Choroid plexus epithelial cell (primary cell): ENCODE measurements around the gene PRXL2B.

Experiments used
- DNase-seq: peaks from one replicate; pipeline ENCODE4 v3.0.0-alpha.2; 2010; ENCODE audit warnings: low read depth
- H3K4me3 ChIP-seq: 2 replicates; pipeline ENCODE4 v1.5.1; 2011; ENCODE audit warnings: low read depth, mild to moderate bottlenecking, control low read depth, low read length, moderate library complexity
- TF ChIP-seq, protein P1 (sequence below): conservative IDR thresholded peaks from 2 replicates; pipeline ENCODE4 v1.5.1; 2011; ENCODE audit warnings: low read depth, mild to moderate bottlenecking, control low read depth, inconsistent platforms, low read length, moderate library complexity

Gene PRXL2B, protein sequence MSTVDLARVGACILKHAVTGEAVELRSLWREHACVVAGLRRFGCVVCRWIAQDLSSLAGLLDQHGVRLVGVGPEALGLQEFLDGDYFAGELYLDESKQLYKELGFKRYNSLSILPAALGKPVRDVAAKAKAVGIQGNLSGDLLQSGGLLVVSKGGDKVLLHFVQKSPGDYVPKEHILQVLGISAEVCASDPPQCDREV

GRCh38 chr1:2586154-2587070, at the start of gene PRXL2B:
PRXL2B (plus strand) TSS chr1:2586777; CDS start chr1:2586886, 109 bp downstream.
- TF ChIP-seq, protein P1, sequence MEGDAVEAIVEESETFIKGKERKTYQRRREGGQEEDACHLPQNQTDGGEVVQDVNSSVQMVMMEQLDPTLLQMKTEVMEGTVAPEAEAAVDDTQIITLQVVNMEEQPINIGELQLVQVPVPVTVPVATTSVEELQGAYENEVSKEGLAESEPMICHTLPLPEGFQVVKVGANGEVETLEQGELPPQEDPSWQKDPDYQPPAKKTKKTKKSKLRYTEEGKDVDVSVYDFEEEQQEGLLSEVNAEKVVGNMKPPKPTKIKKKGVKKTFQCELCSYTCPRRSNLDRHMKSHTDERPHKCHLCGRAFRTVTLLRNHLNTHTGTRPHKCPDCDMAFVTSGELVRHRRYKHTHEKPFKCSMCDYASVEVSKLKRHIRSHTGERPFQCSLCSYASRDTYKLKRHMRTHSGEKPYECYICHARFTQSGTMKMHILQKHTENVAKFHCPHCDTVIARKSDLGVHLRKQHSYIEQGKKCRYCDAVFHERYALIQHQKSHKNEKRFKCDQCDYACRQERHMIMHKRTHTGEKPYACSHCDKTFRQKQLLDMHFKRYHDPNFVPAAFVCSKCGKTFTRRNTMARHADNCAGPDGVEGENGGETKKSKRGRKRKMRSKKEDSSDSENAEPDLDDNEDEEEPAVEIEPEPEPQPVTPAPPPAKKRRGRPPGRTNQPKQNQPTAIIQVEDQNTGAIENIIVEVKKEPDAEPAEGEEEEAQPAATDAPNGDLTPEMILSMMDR = no peak
- DNase-seq = peak; percentile 100
- H3K4me3 ChIP-seq = peak within 1 kb of the TSS; percentile 80

GRCh38 chr1:2537784-2538115, 48.8 kb upstream of the PRXL2B start:
- no peak overlapping the region for H3K4me3 ChIP-seq
- DNase-seq = no peak
- TF ChIP-seq, protein P1 = no peak

DNA sequence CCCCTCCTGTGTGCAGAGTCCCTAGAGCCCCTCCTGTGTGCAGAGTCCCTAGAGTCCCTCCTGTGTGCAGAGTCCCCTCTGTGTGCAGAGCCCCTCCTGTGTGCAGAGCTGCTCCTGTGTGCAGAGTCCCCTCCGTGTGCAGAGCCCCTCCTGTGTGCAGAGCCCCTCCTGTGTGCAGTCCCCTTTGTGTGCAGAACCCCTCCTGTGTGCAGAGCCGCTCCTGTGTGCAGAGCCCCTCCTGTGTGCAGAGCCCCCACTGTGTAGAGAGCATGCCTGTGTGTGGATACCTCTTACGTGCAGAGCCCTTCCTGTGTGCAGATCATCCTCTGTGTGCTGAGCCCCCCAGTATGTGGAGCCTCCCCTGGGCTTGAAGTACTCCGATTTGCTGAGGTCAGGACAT, 48.2 kb upstream of the PRXL2B start:
- H3K4me3 ChIP-seq = no peak overlapping the region
- TF ChIP-seq, protein P1 = no peak

DNA sequence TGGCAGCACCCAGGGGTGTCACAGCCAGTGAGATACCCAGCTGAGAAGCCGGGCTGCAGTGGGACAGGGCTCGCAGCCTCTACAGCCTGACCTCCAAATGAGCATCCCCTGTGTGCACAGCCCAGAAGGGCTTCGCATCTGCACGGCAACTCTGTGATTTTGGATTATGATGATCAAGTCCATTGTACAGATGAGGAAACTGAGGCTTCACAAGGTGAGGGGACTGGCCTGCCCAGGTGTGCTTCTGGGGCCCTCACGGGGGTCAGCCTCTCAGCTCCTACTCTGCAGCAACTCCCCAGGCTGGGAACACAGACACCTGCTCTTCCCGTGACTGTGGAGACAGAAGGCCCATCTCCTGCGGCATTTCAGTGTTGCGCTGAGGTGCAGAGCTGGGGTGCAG, 47.7 kb upstream of the PRXL2B start:
- no peak overlapping the region for H3K4me3 ChIP-seq
- TF ChIP-seq, protein P1 = no peak
- no peak for DNase-seq

More for the DNA sequence above, 48.2 kb upstream of the PRXL2B start:
- DNase-seq = no peak

GRCh38 chr1:2539312-2539907, 47.2 kb upstream of the PRXL2B start:
- TF ChIP-seq, protein P1 = peak; percentile 53
- no peak overlapping the region for H3K4me3 ChIP-seq
- no peak for DNase-seq

DNA sequence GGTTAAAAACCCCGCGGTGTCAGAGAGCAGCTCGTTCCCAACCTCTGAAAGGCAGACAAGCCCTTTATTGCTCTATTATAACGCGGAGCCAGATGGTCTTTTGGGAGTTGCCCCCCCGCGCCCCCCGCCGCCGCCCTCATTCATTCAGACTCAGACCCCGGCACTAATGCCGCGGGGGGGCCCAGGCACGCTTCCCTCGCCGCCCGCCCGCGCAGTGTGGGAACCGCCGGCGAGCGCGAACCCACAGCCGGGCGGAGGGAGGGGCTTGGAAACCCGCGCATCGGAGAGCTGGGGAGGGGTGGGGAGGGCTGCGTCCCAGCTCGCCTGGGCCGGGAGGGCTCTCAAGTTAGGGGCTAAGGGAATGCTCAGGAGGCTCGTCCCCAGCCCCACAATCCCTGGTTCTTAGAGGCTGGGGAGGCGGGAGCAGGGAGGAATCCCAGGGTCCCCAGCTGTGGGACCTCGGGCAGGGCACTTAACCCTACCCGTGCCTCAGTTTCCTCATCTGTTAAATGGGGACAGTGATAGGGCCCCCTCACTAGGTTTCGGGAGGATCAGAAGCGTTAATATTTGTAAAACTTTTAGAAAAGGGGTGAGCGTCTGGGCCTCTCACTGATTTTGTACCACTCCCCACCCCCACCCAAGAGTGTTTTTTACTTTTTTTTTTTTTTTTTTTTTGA, 45.6 kb upstream of the PRXL2B start:
- TF ChIP-seq, protein P1 = no peak
- no peak for DNase-seq
- H3K4me3 ChIP-seq = no peak overlapping the region
